ENCODE measurements around the gene HIVEP2. TPM values are rescaled to one million over a fixed set of nuclear protein-coding genes. Genes with fewer than 3 reads are reported as not detected.

HIVEP2 gene
- total RNA-seq, 1 experiment from 2014 or later, result 3.2 TPM

DNA sequence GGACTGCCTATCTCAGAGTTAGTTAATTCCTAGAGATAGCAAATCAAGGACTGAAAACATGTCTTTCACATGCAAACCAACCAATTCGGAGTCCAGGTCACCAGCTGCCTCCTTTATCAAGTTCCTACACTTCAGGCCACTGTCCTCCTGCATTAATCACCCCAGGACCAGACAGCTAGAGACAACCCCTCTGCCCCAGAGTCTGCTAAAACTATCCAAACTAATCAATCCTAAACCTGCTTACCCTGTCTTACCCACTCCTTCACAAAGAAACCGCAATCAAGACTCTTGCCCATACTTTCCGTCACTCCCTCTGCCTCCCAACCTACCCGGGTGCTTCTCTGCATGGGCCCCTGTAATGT lies 207.0 kb downstream of the HIVEP2 start:
- Histone ChIP-seq H3K4me3 (ENCODE audit: low read depth, low read length, poor library complexity, severe bottlenecking) (no peak overlapping the region), H3K36me3 (ENCODE audit: insufficient read depth, low read length, poor library complexity, severe bottlenecking) (no peaks in the 10 kb centered on the region), H3K4me1 (ENCODE audit: insufficient read depth, low read length, poor library complexity, severe bottlenecking) (peaks cover 5% of the 10 kb centered on the region), H3K27me3 (replicated peaks; ENCODE audit: insufficient read depth, low read depth, low read length, poor library complexity) (no peaks in the 10 kb centered on the region), H3K27ac (ENCODE audit: low read depth, low read length, poor library complexity, severe bottlenecking) (no peak overlapping the region), H3K9me3 (ENCODE audit: low read depth, low read length, poor library complexity, severe bottlenecking) (no peaks in the 10 kb centered on the region)
- no peak for DNase-seq (ENCODE audit: low spot score)
- BruUV-seq (replicated peaks), result no TSS peak
- POLR2A ChIA-PET (ENCODE audit: low non-redundant PET), result no interaction called here
- intact Hi-C loops (cut with micrococcal nuclease; ENCODE audit: unreplicated experiment), result no loop called here
- no peak for TF ChIP-seq EZH2 (IDR thresholded peaks at IDR 0.05; ENCODE audit: borderline replicate concordance, low read depth, low read length, poor library complexity, severe bottlenecking)
- TF ChIP-seq CTCF (conservative IDR thresholded peaks at IDR 0.05; ENCODE audit: low read depth, low read length), result no peak
- CTCF ChIA-PET, result interaction anchor here (0.6 kb wide), 1 partner anchor 247 kb away, joined by 4 read pairs; no protein-coding TSS in a partner anchor

- H3K27me3 ChIP-seq (replicated peaks; ENCODE audit: insufficient read depth, low read depth, low read length, poor library complexity), result no peaks in the 10 kb centered on the region
- no peak overlapping the region for H3K4me3 ChIP-seq (ENCODE audit: low read depth, low read length, poor library complexity, severe bottlenecking)
- POLR2A ChIA-PET (ENCODE audit: low non-redundant PET), result no interaction called here
- no peaks in the 10 kb centered on the region for H3K9me3 ChIP-seq (ENCODE audit: low read depth, low read length, poor library complexity, severe bottlenecking)
- H3K4me1 ChIP-seq (ENCODE audit: insufficient read depth, low read length, poor library complexity, severe bottlenecking), result peaks cover 5% of the 10 kb centered on the region
- peak; percentile 9 for DNase-seq (ENCODE audit: low spot score)
- no TSS peak for BruUV-seq (replicated peaks)
- TF ChIP-seq EZH2 (IDR thresholded peaks at IDR 0.05; ENCODE audit: borderline replicate concordance, low read depth, low read length, poor library complexity, severe bottlenecking), result no peak
- no peak for TF ChIP-seq CTCF (conservative IDR thresholded peaks at IDR 0.05; ENCODE audit: low read depth, low read length)
- intact Hi-C loops (cut with micrococcal nuclease; ENCODE audit: unreplicated experiment), result no loop called here
- H3K36me3 ChIP-seq (ENCODE audit: insufficient read depth, low read length, poor library complexity, severe bottlenecking), result no peaks in the 10 kb centered on the region
- no peak overlapping the region for H3K27ac ChIP-seq (ENCODE audit: low read depth, low read length, poor library complexity, severe bottlenecking)
- CTCF ChIA-PET, result interaction anchor here (0.6 kb wide), 1 partner anchor 247 kb away, joined by 4 read pairs; no protein-coding TSS in a partner anchor
These were observed 207.5 kb downstream of the HIVEP2 start for GRCh38 chr6:142737368-142738034.

GRCh38 chr6:142735204-142735603 lies 209.8 kb downstream of the HIVEP2 start:
- Histone ChIP-seq H3K9me3 (ENCODE audit: low read depth, low read length, poor library complexity, severe bottlenecking) (no peaks in the 10 kb centered on the region), H3K4me3 (ENCODE audit: low read depth, low read length, poor library complexity, severe bottlenecking) (no peak overlapping the region), H3K27ac (ENCODE audit: low read depth, low read length, poor library complexity, severe bottlenecking) (no peak overlapping the region), H3K4me1 (ENCODE audit: insufficient read depth, low read length, poor library complexity, severe bottlenecking) (peaks cover 5% of the 10 kb centered on the region), H3K27me3 (replicated peaks; ENCODE audit: insufficient read depth, low read depth, low read length, poor library complexity) (no peaks in the 10 kb centered on the region), H3K36me3 (ENCODE audit: insufficient read depth, low read length, poor library complexity, severe bottlenecking) (no peaks in the 10 kb centered on the region)
- BruUV-seq (replicated peaks), result no TSS peak
- DNase-seq (ENCODE audit: low spot score), result peak; percentile 28
- POLR2A ChIA-PET (ENCODE audit: low non-redundant PET), result no interaction called here
- intact Hi-C loops (cut with micrococcal nuclease; ENCODE audit: unreplicated experiment), result no loop called here
- CTCF ChIA-PET, result no interaction called here
- TF ChIP-seq EZH2 (IDR thresholded peaks at IDR 0.05; ENCODE audit: borderline replicate concordance, low read depth, low read length, poor library complexity, severe bottlenecking) (no peak), CTCF (conservative IDR thresholded peaks at IDR 0.05; ENCODE audit: low read depth, low read length) (no peak)

All from A673 (cell line).